Right lobe of liver (tissue), 6 donors: ENCODE data around the gene SCRN2. TPM values are rescaled to one million over a fixed set of nuclear protein-coding genes. Genes with fewer than 3 reads are reported as not detected.

Experiments
- ATAC-seq, 4 donors: fragments of 200-7000 bp; cut with Tn5 transposase; one replicate each; pipeline ENCODE4 v1.9.1; 2020; ENCODE audit warnings: mild to moderate bottlenecking in 4 of 4, moderate library complexity in 4 of 4
- DNase-seq, 3 donors: peaks; one replicate each; pipeline ENCODE4 v3.0.0-alpha.2; 2020
- H3K27ac ChIP-seq, 3 donors: fragments of 200-600 bp; one replicate each; pipeline ENCODE4 v1.8.0; 2022
- H3K27me3 ChIP-seq, 2 donors: fragments of 200-600 bp; one replicate each; pipeline ENCODE4 v1.8.0; 2022
- H3K36me3 ChIP-seq, 4 donors: fragments of 200-600 bp; sonication (generic) in 1 of 4; one replicate each; pipeline versions ENCODE4 v1.5.1 to v1.8.0; 2017 to 2022; ENCODE audit warnings: control low read depth in 1 of 4
- H3K4me1 ChIP-seq, 4 donors: fragments of 200-600 bp; sonication (generic) in 1 of 4; one replicate each; pipeline versions ENCODE4 v1.5.1 to v1.8.0; 2017 to 2022; ENCODE audit warnings: control low read depth in 1 of 4
- H3K4me3 ChIP-seq, 3 donors: fragments of 200-600 bp; one replicate each; pipeline ENCODE4 v1.8.0; 2022
- H3K9me3 ChIP-seq, 4 donors: fragments of 200-600 bp; sonication (generic) in 1 of 4; one replicate each; pipeline versions ENCODE4 v1.5.1 to v1.8.0; 2017 to 2022; ENCODE audit warnings: control low read depth in 1 of 4
- CTCF ChIP-seq, 4 donors: fragments of 200-600 bp in 3 of 4; fragments of 450-650 bp in 1 of 4; IDR thresholded peaks; one replicate each; pipeline versions ENCODE4 v1.5.1 to v1.8.0; 2016 to 2022; ENCODE audit warnings: antibody characterized with exemption in 4 of 4, mild to moderate bottlenecking in 2 of 4
- POLR2A ChIP-seq: fragments of 450-650 bp; IDR thresholded peaks from one replicate; pipeline ENCODE4 v1.6.1; 2017; ENCODE audit warnings: antibody characterized with exemption, mild to moderate bottlenecking
- WGBS: methylation state at CpG from one replicate; pipeline ENCODE4 v1.1.6; 2018; ENCODE audit warnings: low coverage, low lambda C conversion rate; ENCODE audit not compliant: insufficient coverage; ENCODE audit errors: missing lambda C conversion rate; 5-methylcytosine and 5-hydroxymethylcytosine counted together
- intact Hi-C, 2 donors: fragments of 100-400 bp; cut with DNase I; formaldehyde crosslinking; loops; one replicate each; pipeline versions ENCODE4 v1.11.2 to v1.14.1; 2022
- total RNA-seq, 6 experiments: library from RNA; depleted of rRNA in 2 of 6; stranded (reverse); fragments of >200 nt in 2 of 6; fragmentation: NEBNext Ultra II Directional in 3 of 6; extraction: Animal tissue kit (Norgen Biotek cat#: 25700) in 3 of 6; gene quantifications; one replicate each; pipeline versions ENCODE4 v1.1.0 to v1.2.4, GENCODE V29; 2016 to 2023
- donor health status: DM: no; HTN: yes; CAD: no.
- donor health status: DM: no; HTN: no; CAD: no.
- donor health status: DM: no; HTN: no; CAD: no.
- donor health status: DM: no; HTN: yes; CAD: no.
- donor health status: DM: no; HTN: yes; CAD: no.

The SCRN2 gene
- total RNA-seq, 6 experiments from 2014 or later = 18.1 to 25.7 (median 19.6) TPM

DNA sequence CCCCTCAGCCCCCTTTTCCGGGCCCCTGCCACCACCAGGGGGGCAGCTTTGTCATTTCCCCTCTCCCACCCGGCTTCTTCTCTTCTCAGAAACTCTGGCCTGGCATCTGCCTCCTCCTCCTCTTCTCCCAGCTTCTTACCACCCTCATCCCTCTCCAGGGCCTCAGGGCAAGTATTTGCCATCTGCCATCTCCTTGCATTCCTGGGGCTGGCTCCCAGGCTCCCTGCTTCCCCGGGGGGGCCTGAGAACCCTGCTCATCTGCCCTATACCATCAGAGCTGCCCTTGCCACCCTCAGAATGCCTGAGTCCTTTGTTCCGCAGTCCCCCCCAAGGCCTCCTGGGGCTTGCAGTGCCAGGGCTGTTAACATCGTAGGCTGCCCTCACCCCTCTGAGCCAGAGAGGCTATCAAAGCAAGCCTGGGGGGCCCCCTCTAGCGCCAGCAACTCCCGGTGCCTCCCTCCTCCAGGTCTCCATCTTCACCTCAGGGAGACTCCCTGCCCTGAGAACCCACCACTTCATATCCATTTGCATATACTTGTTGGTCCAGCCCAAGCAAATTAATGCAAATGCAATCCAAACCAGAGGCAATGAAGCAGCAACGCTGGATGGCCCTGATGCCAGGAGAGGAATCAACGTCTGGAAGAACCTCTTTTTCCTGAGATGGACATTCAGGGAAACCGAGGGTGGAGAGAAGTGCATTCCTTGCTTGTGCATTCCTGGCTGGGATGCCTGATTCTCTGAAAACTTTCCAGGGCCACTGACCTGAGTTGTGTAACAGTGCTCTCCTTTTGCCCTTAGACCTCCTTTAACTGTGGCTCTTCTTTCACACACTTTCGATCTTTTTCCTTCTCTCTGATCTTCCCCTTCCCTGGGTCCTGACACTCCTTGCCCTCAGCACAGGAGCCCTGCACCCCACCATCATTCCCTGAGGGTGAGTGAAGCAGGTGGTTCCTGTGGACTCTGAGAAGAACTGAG is 34.2 kb upstream of the SCRN2 start:
- intact Hi-C loops = no loop called here

DNA sequence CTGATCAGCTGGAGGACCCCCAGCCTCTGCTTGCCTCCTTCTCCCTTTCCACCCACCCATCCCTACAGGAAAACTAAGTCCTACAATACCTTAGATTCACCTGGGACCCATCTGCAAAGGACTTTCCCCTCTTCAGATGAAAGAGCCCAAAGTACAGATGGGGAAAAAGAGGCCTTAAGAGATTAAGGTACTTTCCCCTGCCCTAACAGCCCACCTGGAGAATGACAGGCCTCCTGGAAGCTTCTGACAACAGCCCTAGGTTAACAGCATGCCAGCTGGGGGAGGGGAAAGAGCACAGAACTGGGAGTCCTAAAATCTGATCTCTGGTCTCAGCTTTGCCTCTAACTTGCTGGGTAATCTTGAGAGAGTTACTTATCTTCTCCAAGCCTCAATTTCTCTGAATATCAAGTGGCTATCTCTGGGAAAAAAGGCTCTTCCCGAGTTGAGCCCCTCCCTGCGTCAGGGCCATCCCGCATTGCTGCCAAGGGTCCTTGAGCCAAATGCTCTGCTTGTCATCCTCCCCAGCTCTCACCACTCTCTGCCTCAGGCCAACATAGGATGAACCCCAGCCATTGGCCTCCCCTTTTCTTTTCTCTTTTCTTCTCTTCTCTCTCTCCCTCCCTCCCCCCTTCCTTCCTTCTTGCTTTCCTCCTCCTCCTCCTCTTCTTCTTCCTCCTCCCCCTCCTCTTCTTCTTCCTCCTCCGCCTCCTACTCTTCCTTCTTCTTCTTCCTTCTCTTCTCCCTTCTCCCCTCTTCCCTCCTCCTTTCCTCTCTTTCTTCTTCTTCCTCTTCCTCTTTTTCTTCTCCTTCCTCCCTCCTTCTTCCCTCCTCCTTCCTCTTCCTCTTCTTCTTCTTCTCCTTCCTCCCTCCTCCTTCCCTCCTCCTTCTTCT is 32.4 kb upstream of the SCRN2 start:
- 63% methylated on average over 4 of the region's 4 CpGs for WGBS
- Histone ChIP-seq H3K36me3 (no peaks in the 10 kb centered on the region), H3K4me1 (peaks cover 0 to 8% (median 4%) of the 10 kb centered on the region in 4 donors), H3K9me3 (no peaks in the 10 kb centered on the region), H3K4me3 (no peak overlapping the region), H3K27ac (no peak overlapping the region), H3K27me3 (no peaks in the 10 kb centered on the region)
- ATAC-seq (no peak), DNase-seq (no peak)
- TF ChIP-seq CTCF (IDR thresholded peaks at IDR 0.05) = no peak
- no peak for TF ChIP-seq POLR2A
- intact Hi-C loops = no loop called here

More for the DNA sequence above, 34.2 kb upstream of the SCRN2 start:
- ATAC-seq (peak; percentile 73 to 87 (median 75)), DNase-seq (peak in 1 of 3 donors; percentile 32)
- TF ChIP-seq CTCF (IDR thresholded peaks at IDR 0.05) = no peak
- TF ChIP-seq POLR2A = no peak
- Histone ChIP-seq H3K4me1 (peaks cover 0 to 8% (median 4%) of the 10 kb centered on the region in 4 donors), H3K27me3 (no peaks in the 10 kb centered on the region), H3K36me3 (no peaks in the 10 kb centered on the region), H3K4me3 (no peak overlapping the region), H3K27ac (no peak overlapping the region), H3K9me3 (no peaks in the 10 kb centered on the region)
- 45% methylated on average over 9 of the region's 11 CpGs for WGBS

DNA sequence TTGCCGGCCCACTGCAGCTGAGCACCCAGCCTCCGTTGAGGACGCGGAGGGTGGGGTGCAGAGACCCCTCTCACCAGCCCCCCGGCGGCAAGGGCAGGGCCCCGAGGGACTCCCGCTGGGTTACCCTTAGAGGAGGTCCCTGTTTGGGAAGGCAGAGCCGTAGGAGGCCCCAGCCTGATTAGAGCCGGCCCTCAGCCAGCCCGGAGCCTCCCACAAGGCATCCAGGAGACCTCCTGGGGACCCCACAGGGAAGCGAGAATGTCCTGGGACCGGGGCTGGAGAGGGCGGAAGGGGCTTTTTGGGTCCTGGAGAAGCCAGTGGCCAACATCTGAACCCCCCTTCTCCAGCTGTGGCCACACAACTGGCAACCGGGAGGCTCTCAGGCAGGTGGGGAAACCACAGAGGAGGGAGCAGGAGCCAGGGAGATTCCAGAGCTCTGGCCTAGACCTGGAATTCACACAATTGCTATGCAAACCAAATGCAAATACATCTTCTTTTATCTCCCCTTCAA is 31.6 kb upstream of the SCRN2 start:
- DNase-seq = peak in 1 of 3 donors; percentile 35
- WGBS = no CpG with 5 or more reads among the region's 15 CpGs
- Histone ChIP-seq H3K9me3 (no peaks in the 10 kb centered on the region), H3K27ac (no peak overlapping the region), H3K4me3 (no peak overlapping the region), H3K27me3 (no peaks in the 10 kb centered on the region), H3K36me3 (no peaks in the 10 kb centered on the region), H3K4me1 (peaks cover 0 to 8% (median 4%) of the 10 kb centered on the region in 4 donors)
- no peak for ATAC-seq
- intact Hi-C loops = no loop called here
- TF ChIP-seq POLR2A (no peak), CTCF (IDR thresholded peaks at IDR 0.05) (no peak)

DNA sequence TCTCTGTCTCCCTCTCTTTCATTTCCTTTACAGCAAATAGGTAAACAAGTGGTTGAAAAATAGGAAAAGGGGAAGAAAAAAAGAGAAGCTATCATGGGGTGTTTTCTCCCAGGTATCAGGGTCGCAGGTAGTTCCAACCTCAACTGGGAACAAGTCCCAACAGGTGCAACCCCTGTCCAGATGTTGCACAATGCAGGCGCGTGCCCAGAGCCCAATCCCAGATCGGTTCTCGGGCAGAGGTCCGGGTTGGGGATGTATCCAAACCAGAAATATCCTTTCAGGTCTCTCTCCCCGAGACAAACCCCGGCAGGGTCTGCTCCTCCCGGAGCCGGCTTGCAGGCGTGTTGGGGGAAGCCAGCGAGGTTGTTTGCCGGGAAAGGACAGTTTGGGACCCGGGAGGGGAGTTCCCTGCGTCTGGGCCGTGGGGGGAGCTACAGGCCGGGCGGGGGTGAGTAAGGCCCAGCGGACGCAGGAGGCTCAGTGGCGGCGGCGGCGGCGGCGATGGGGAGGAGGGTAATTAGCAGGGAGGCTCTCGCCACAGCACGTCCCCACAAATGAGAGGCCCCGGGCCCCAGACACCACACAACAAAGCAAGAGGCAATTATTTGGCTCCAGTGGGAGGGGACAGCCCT is 31.1 kb upstream of the SCRN2 start:
- Histone ChIP-seq H3K4me1 (peaks cover 0 to 8% (median 4%) of the 10 kb centered on the region in 4 donors), H3K36me3 (no peaks in the 10 kb centered on the region), H3K4me3 (no peak overlapping the region), H3K27ac (no peak overlapping the region), H3K27me3 (no peaks in the 10 kb centered on the region), H3K9me3 (no peaks in the 10 kb centered on the region)
- 21% methylated on average over 24 of the region's 29 CpGs for WGBS
- DNase-seq = peak in 1 of 3 donors; percentile 37
- no peak for TF ChIP-seq POLR2A
- TF ChIP-seq CTCF (IDR thresholded peaks at IDR 0.05) = no peak
- ATAC-seq = no peak
- intact Hi-C loops = no loop called here
